SK-N-SH (cell line): ENCODE measurements around the gene DBNDD2.

Experiments
- CHD2 ChIP-seq: fragments of 150-350 bp; IDR thresholded peaks from 2 replicates; pipeline ENCODE4 v1.6.1; 2018; ENCODE audit warnings: low read length; ENCODE audit not compliant: partially characterized antibody
- EP300 ChIP-seq, 2 experiments: IDR thresholded peaks; 2 replicates each; pipeline versions ENCODE4 v1.4.0 to v1.6.1; 2012; ENCODE audit warnings: borderline replicate concordance in 1 of 2, low read depth in 1 of 2, low read length in 1 of 2
- EZH2phosphoT487 ChIP-seq: fragments of 200-600 bp; sonication (generic); IDR thresholded peaks from 2 replicates; pipeline ENCODE4 v1.6.1; 2017; ENCODE audit warnings: low read depth, mixed run types, mild to moderate bottlenecking, antibody characterized with exemption, moderate library complexity, borderline replicate concordance
- FOXJ3 ChIP-seq: sonication (generic); formaldehyde crosslinking; IDR thresholded peaks from 2 replicates; pipeline ENCODE4 v1.5.1; 2020; ENCODE audit warnings: mild to moderate bottlenecking, missing genetic modification reagents
- GABPA ChIP-seq: IDR thresholded peaks from 2 replicates; pipeline ENCODE4 v1.4.0; 2012; ENCODE audit warnings: low read depth, mild to moderate bottlenecking
- RCOR1 ChIP-seq: fragments of 150-350 bp; IDR thresholded peaks from 2 replicates; pipeline ENCODE4 v1.6.1; 2017; ENCODE audit warnings: antibody characterized with exemption, low read length
- SMC3 ChIP-seq: IDR thresholded peaks from 2 replicates; pipeline ENCODE4 v1.6.1; 2012; ENCODE audit warnings: low read depth, low read length, improper control_type of control experiment
- TAF1 ChIP-seq: IDR thresholded peaks from 2 replicates; pipeline ENCODE4 v1.6.1; 2012; ENCODE audit warnings: low read depth, mild to moderate bottlenecking, low read length, moderate library complexity, borderline replicate concordance
- TCF12 ChIP-seq: IDR thresholded peaks from 2 replicates; pipeline ENCODE4 v1.4.0; 2012
- YY1 ChIP-seq: IDR thresholded peaks from 2 replicates; pipeline ENCODE4 v1.4.0; 2012; ENCODE audit warnings: low read depth, mild to moderate bottlenecking
- TF ChIP-seq, protein P1 (sequence below): fragments of 200-600 bp; sonication (generic); IDR thresholded peaks from 2 replicates; pipeline ENCODE4 v1.6.1; 2017; ENCODE audit warnings: antibody characterized with exemption, mild to moderate bottlenecking, moderate library complexity
- TF ChIP-seq, protein P2 (sequence below): IDR thresholded peaks from 2 replicates; pipeline ENCODE4 v1.4.0; 2012; ENCODE audit warnings: low read depth, borderline replicate concordance
- TF ChIP-seq, protein P3 (sequence below): fragments of 150-350 bp; IDR thresholded peaks from 2 replicates; pipeline ENCODE4 v1.6.1; 2017; ENCODE audit warnings: antibody characterized with exemption, low read length, low read depth, borderline replicate concordance

GRCh38 chr20:45407783-45408645 is at the start of gene DBNDD2:
- TF ChIP-seq, protein P1, sequence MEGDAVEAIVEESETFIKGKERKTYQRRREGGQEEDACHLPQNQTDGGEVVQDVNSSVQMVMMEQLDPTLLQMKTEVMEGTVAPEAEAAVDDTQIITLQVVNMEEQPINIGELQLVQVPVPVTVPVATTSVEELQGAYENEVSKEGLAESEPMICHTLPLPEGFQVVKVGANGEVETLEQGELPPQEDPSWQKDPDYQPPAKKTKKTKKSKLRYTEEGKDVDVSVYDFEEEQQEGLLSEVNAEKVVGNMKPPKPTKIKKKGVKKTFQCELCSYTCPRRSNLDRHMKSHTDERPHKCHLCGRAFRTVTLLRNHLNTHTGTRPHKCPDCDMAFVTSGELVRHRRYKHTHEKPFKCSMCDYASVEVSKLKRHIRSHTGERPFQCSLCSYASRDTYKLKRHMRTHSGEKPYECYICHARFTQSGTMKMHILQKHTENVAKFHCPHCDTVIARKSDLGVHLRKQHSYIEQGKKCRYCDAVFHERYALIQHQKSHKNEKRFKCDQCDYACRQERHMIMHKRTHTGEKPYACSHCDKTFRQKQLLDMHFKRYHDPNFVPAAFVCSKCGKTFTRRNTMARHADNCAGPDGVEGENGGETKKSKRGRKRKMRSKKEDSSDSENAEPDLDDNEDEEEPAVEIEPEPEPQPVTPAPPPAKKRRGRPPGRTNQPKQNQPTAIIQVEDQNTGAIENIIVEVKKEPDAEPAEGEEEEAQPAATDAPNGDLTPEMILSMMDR: no peak
- TF ChIP-seq TAF1 (no peak), CHD2 (no peak), RCOR1 (no peak), EP300 (IDR thresholded peaks at IDR 0.05; ENCODE audit: borderline replicate concordance in 1 of 2, low read depth in 1 of 2, low read length in 1 of 2) (no peak), TCF12 (no peak), FOXJ3 (CRISPR knock-in tag) (no peak), SMC3 (no peak), YY1 (no peak), EZH2phosphoT487 (no peak), GABPA (no peak)
- TF ChIP-seq, protein P2, sequence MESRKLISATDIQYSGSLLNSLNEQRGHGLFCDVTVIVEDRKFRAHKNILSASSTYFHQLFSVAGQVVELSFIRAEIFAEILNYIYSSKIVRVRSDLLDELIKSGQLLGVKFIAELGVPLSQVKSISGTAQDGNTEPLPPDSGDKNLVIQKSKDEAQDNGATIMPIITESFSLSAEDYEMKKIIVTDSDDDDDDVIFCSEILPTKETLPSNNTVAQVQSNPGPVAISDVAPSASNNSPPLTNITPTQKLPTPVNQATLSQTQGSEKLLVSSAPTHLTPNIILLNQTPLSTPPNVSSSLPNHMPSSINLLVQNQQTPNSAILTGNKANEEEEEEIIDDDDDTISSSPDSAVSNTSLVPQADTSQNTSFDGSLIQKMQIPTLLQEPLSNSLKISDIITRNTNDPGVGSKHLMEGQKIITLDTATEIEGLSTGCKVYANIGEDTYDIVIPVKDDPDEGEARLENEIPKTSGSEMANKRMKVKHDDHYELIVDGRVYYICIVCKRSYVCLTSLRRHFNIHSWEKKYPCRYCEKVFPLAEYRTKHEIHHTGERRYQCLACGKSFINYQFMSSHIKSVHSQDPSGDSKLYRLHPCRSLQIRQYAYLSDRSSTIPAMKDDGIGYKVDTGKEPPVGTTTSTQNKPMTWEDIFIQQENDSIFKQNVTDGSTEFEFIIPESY: no peak
- TF ChIP-seq, protein P3, sequence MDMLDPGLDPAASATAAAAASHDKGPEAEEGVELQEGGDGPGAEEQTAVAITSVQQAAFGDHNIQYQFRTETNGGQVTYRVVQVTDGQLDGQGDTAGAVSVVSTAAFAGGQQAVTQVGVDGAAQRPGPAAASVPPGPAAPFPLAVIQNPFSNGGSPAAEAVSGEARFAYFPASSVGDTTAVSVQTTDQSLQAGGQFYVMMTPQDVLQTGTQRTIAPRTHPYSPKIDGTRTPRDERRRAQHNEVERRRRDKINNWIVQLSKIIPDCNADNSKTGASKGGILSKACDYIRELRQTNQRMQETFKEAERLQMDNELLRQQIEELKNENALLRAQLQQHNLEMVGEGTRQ: no peak
